BJ (cell line): ENCODE data around the gene CDK10. TPM values are rescaled to one million over a fixed set of nuclear protein-coding genes. Genes with fewer than 3 reads are reported as not detected.

Experiments used
- CTCF ChIA-PET: fragments of 350-600 bp; formaldehyde crosslinking; extraction: SDS; loops from one replicate; lab custom pipeline; 2021; ENCODE audit warnings: antibody characterized with exemption, inconsistent platforms; lab: Yijun Ruan, JAX
- POLR2A ChIA-PET: fragments of 300-600 bp; sonication (Branson Sonifier 250); formaldehyde crosslinking; extraction: SDS; loops from one replicate; lab custom pipeline; 2021; ENCODE audit warnings: antibody characterized with exemption; lab: Charles Lee
- DNase-seq: peaks from one replicate; pipeline ENCODE4 v3.0.0-alpha.2; 2011; ENCODE audit warnings: low read depth
- H3K27me3 ChIP-seq: 2 replicates; pipeline ENCODE4 v1.6.0; 2011; ENCODE audit warnings: low read length; ENCODE audit not compliant: control insufficient read depth, insufficient read depth
- H3K36me3 ChIP-seq: 2 replicates; pipeline ENCODE4 v1.5.1; 2011; ENCODE audit warnings: low read length; ENCODE audit not compliant: control insufficient read depth, insufficient read depth
- H3K4me3 ChIP-seq: 2 replicates; pipeline ENCODE4 v1.5.1; 2011; ENCODE audit warnings: low read depth, mild to moderate bottlenecking, control low read depth, low read length
- polyA plus RNA-seq: library from polyadenylated mRNA; depleted of rRNA; stranded (reverse); fragments of >200 nt; gene quantifications from 2 replicates; pipeline ENCODE4 v1.2.3, GENCODE V29; 2011
- TF ChIP-seq, protein P1 (sequence below): IDR thresholded peaks from 2 replicates; pipeline ENCODE4 v1.5.1; 2011; ENCODE audit warnings: low read depth, mild to moderate bottlenecking, control low read depth, inconsistent platforms, low read length, moderate library complexity; ENCODE audit not compliant: insufficient read depth

The CDK10 gene
- polyA plus RNA-seq, 1 experiment, result 56.0 TPM

DNA sequence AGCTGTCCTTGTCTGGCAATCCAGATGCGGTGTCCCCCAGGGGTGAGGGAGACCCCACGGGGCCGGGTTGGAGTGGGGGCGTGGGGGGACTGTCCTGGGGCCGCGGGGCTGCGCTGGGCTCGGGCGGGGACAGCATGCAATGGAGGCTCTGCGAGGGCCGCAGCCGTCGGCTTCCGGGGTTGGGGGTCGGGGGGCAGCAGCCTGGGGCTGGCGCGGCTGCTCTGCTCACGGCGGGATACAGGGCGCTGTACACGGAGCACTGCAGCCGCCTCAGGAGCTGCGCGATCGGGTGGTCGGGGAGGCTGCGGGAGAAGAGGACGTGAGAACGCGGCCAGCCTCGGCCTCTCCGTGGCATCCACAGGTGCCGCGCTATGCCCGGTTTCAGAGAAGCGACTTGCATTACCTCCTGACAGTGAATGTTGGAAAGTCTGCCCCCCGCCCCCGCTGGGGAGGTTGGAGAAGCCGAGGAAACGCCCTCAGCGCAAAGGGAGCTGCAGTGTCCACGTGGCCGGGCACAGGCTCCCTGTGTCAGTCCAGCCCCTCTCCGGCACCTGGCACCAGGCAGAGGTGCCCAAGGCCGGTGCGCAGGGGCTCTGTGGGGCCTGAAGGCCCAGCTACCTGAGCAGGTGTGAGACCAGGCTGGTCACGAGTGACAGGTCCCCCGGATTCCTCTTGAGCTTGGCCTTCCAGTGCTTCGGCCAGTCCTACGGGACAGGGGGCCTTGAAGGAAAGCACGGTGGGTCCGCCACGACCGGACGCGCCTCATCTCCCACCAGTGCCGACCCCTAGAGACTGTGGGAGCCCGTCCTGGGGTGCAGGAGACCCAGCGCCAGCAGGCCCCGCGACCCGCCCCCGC is 24.4 kb downstream of the CDK10 start:
- CTCF ChIA-PET, result interaction anchor here (0.5 to 1.3 kb wide), 2 partner anchors 130 to 150 kb away, joined by 3 read pairs; no protein-coding TSS in a partner anchor

DNA sequence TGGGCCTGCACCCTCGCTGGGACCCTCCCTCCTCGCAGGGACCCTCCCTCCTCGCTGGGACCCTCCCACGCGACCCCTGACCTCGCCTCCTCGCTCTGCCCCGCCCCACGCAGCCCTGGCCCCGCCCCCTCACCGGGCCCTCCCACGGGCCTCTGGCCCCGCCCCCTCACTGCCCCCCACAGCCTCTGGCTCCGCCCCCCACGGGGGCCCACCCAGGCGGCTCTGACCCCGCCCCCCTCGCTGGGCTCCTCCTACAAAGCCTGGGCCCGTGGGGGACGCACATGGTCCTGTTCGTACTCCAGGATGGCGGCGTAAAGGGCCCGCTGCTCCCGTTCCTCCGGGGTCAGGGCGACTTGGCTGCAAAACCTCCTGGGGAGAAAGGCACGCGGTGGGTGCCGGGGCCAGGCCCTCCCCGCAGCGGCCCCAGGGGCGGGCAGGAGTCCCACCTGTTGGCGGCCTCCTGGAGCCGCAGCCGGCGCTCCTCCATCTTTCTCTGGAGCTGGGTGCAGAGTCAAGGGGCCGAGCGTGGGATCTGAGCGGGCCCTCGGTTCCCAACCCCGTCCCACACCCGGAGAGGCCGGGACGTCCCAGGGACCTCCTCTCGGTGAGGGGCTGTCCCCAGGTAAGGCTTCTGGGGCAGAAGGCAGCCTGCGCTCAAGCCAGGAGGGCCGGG is 25.2 kb downstream of the CDK10 start:
- H3K4me3 ChIP-seq, result peak overlapping the region; percentile 48
- no peaks in the 10 kb centered on the region for H3K27me3 ChIP-seq
- no peak for DNase-seq
- ChIA-PET POLR2A (no interaction called here), CTCF (no interaction called here)
- H3K36me3 ChIP-seq, result peaks cover 4% of the 10 kb centered on the region
- TF ChIP-seq, protein P1, sequence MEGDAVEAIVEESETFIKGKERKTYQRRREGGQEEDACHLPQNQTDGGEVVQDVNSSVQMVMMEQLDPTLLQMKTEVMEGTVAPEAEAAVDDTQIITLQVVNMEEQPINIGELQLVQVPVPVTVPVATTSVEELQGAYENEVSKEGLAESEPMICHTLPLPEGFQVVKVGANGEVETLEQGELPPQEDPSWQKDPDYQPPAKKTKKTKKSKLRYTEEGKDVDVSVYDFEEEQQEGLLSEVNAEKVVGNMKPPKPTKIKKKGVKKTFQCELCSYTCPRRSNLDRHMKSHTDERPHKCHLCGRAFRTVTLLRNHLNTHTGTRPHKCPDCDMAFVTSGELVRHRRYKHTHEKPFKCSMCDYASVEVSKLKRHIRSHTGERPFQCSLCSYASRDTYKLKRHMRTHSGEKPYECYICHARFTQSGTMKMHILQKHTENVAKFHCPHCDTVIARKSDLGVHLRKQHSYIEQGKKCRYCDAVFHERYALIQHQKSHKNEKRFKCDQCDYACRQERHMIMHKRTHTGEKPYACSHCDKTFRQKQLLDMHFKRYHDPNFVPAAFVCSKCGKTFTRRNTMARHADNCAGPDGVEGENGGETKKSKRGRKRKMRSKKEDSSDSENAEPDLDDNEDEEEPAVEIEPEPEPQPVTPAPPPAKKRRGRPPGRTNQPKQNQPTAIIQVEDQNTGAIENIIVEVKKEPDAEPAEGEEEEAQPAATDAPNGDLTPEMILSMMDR, result no peak

More for the DNA sequence above, 24.4 kb downstream of the CDK10 start:
- H3K27me3 ChIP-seq, result no peaks in the 10 kb centered on the region
- POLR2A ChIA-PET, result no interaction called here
- TF ChIP-seq, protein P1, result no peak
- peaks cover 4% of the 10 kb centered on the region for H3K36me3 ChIP-seq
- DNase-seq, result no peak
- H3K4me3 ChIP-seq, result no peak overlapping the region

DNA sequence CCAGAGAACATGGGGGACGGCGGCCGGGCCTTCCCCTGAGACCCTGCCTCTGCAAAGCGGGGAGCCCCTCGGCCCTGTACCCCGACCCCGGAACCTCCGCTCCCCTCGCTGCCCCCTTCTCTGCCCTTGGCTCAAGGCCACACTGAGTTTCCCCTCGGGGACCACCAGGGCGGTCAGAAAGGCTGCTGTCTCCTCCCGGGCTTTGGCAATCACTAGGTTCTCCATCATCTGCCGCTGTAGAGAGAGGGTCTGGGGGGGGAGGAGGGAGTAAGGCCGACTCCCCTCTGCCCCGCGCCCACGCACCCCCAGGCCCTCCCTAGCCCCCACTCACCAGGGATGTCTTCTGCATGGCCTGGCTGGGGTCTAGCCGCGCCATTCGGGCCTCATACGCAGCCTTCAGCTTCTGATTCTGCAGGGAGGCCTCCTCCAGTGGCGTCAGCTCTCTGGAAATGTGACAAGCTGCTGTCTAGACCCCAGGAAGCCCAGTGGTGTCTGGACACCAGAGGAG is 25.8 kb downstream of the CDK10 start:
- ChIA-PET CTCF (interaction anchor here (0.7 kb wide), 1 partner anchor 148 kb away, joined by 5 read pairs; no protein-coding TSS in a partner anchor), POLR2A (no interaction called here)
- peaks cover 5% of the 10 kb centered on the region for H3K36me3 ChIP-seq
- no peaks in the 10 kb centered on the region for H3K27me3 ChIP-seq
- H3K4me3 ChIP-seq, result peak overlapping the region; percentile 48
- TF ChIP-seq, protein P1, result no peak
- no peak for DNase-seq

DNA sequence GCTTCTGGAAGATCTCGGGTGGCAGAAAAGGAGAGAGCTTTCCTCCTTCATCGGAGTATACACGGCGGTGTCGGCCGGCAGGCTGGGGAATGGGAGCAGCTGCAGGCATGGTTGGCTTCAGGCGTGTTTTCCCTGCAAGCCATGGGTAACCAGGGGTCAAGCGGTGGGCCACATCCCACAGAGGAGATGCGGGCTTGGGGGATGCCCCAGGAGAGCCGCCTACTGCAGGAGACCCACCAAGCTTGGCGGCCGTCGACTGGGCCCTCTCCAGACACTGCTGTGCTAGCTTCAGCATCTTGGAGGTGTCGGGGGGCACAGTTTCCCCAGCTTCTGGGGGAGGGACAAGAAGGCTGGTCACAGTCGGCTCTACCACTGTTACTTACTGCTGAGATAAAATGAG is 30.0 kb downstream of the CDK10 start:
- ChIA-PET CTCF (interaction anchor here (0.9 to 3.2 kb wide), 3 partner anchors 9 to 16 kb away, joined by 3 to 9 read pairs (median 4); no protein-coding TSS in a partner anchor), POLR2A (no interaction called here)

More for the DNA sequence above, 30.0 kb downstream of the CDK10 start:
- Histone ChIP-seq H3K4me3 (no peak overlapping the region), H3K36me3 (peaks cover 3% of the 10 kb centered on the region; the same call in 1 of the 2 replicates), H3K27me3 (no peaks in the 10 kb centered on the region)
- TF ChIP-seq, protein P1, result no peak
- no peak for DNase-seq
